IMR-90 (cell line): ENCODE data around the gene USH2A. TPM values are rescaled to one million over a fixed set of nuclear protein-coding genes. Genes with fewer than 3 reads are reported as not detected.

Experiments used
- ATAC-seq: fragments of 200-7000 bp; cut with Tn5 transposase; 2 replicates; pipeline ENCODE4 v1.9.1; 2020; ENCODE audit warnings: low read depth, mild to moderate bottlenecking, moderate library complexity
- BruUV-seq: library from RNA; stranded (reverse); fragments of 400-500 nt; replicated peaks from 2 replicates; lab custom pipeline; 2021; lab: Mats Ljungman, UMichigan
- CTCF ChIA-PET: fragments of 300-600 bp; formaldehyde crosslinking; extraction: SDS; loops from one replicate; lab custom pipeline; 2021; ENCODE audit warnings: antibody characterized with exemption; lab: Yijun Ruan, JAX
- POLR2A ChIA-PET: fragments of 300-600 bp; sonication (Branson Sonifier 250); formaldehyde crosslinking; loops from one replicate; lab custom pipeline; 2022; ENCODE audit warnings: antibody characterized with exemption; ENCODE audit not compliant: unreplicated experiment; lab: Charles Lee
- DNase-seq: peaks from one replicate; pipeline ENCODE4 v3.0.0; 2013
- H2AFZ ChIP-seq: replicated peaks from 2 replicates; pipeline ENCODE3; 2013; ENCODE audit warnings: low read length, mild to moderate bottlenecking; ENCODE audit not compliant: poor library complexity
- H2AK5ac ChIP-seq: 2 replicates; pipeline ENCODE4 v1.6.1; 2013; ENCODE audit warnings: low read depth, low read length, inconsistent platforms
- H2AK9ac ChIP-seq: replicated peaks from 2 replicates; pipeline ENCODE3; 2013; ENCODE audit warnings: mild to moderate bottlenecking, low read depth, low read length, moderate library complexity; ENCODE audit not compliant: poor library complexity
- H2BK120ac ChIP-seq: 2 replicates; pipeline ENCODE4 v1.6.1; 2013; ENCODE audit warnings: low read depth, low read length, inconsistent platforms
- H2BK15ac ChIP-seq: 3 replicates; pipeline ENCODE4 v1.6.1; 2013; ENCODE audit warnings: low read depth, low read length, inconsistent platforms
- H2BK20ac ChIP-seq: 2 replicates; pipeline ENCODE4 v1.6.1; 2013; ENCODE audit warnings: low read depth, mild to moderate bottlenecking, inconsistent platforms, low read length, moderate library complexity
- H2BK5ac ChIP-seq: 2 replicates; pipeline ENCODE4 v1.6.1; 2013; ENCODE audit warnings: mild to moderate bottlenecking, low read depth, low read length, inconsistent platforms; ENCODE audit not compliant: poor library complexity, severe bottlenecking
- H3K14ac ChIP-seq: replicated peaks from 2 replicates; pipeline ENCODE4 v1.6.1; 2013; ENCODE audit warnings: low read depth, low read length, inconsistent platforms
- H3K18ac ChIP-seq: 2 replicates; pipeline ENCODE4 v1.6.1; 2013; ENCODE audit warnings: low read depth, low read length, control low read depth
- H3K23ac ChIP-seq: 2 replicates; pipeline ENCODE4 v1.6.1; 2013; ENCODE audit warnings: low read depth, low read length, inconsistent platforms
- H3K27ac ChIP-seq: 2 replicates; pipeline ENCODE4 v1.5.1; 2013; ENCODE audit warnings: mild to moderate bottlenecking, control low read depth, low read length; ENCODE audit not compliant: insufficient read depth
- H3K27me3 ChIP-seq: 2 replicates; pipeline ENCODE4 v1.6.1; 2013; ENCODE audit warnings: low read length; ENCODE audit not compliant: control insufficient read depth, insufficient read depth
- H3K36me3 ChIP-seq: 2 replicates; pipeline ENCODE4 v1.6.1; 2013; ENCODE audit warnings: low read length, mixed read lengths; ENCODE audit not compliant: control insufficient read depth, insufficient read depth
- H3K4ac ChIP-seq: 2 replicates; pipeline ENCODE4 v1.6.1; 2013; ENCODE audit warnings: low read depth, low read length, inconsistent platforms
- H3K4me1 ChIP-seq: 2 replicates; pipeline ENCODE4 v1.6.1; 2013; ENCODE audit warnings: low read length, mixed read lengths; ENCODE audit not compliant: control insufficient read depth, insufficient read depth
- H3K4me2 ChIP-seq: 2 replicates; pipeline ENCODE4 v1.6.1; 2013; ENCODE audit warnings: low read depth, mild to moderate bottlenecking, control low read depth, low read length, moderate library complexity
- H3K4me3 ChIP-seq: 2 replicates; pipeline ENCODE4 v1.5.1; 2013; ENCODE audit warnings: low read depth, mild to moderate bottlenecking, control low read depth, low read length, moderate library complexity; ENCODE audit not compliant: insufficient read depth
- H3K56ac ChIP-seq: 2 replicates; pipeline ENCODE4 v1.6.1; 2013; ENCODE audit warnings: low read length, inconsistent platforms; ENCODE audit not compliant: insufficient read depth; ENCODE audit errors: extremely low read depth
- H3K79me1 ChIP-seq, 2 experiments: 2 replicates each; pipeline ENCODE4 v1.6.1; 2013; ENCODE audit warnings: low read length in 2 of 2, inconsistent platforms in 1 of 2, low read depth in 1 of 2
- H3K9ac ChIP-seq: 2 replicates; pipeline ENCODE4 v1.6.1; 2013; ENCODE audit warnings: low read depth, low read length, control low read depth
- H3K9me1 ChIP-seq: 2 replicates; pipeline ENCODE4 v1.6.1; 2013; ENCODE audit warnings: low read length, inconsistent platforms; ENCODE audit not compliant: insufficient read depth
- H3K9me3 ChIP-seq: 2 replicates; pipeline ENCODE4 v1.6.1; 2013; ENCODE audit warnings: low read length; ENCODE audit not compliant: control insufficient read depth, insufficient read depth
- H4K20me1 ChIP-seq: 2 replicates; pipeline ENCODE4 v1.6.1; 2013; ENCODE audit warnings: low read length, inconsistent platforms; ENCODE audit not compliant: insufficient read depth
- H4K5ac ChIP-seq: 2 replicates; pipeline ENCODE4 v1.6.1; 2013; ENCODE audit warnings: mild to moderate bottlenecking, low read depth, low read length, control low read depth
- H4K8ac ChIP-seq, 2 experiments: 2 replicates each; pipeline ENCODE4 v1.6.1; 2013; ENCODE audit warnings: low read depth in 2 of 2, low read length in 2 of 2, control low read depth in 1 of 2, inconsistent platforms in 1 of 2
- H4K91ac ChIP-seq: 2 replicates; pipeline ENCODE4 v1.6.1; 2013; ENCODE audit warnings: low read depth, low read length, inconsistent platforms; ENCODE audit not compliant: insufficient read depth
- CHD1 ChIP-seq: IDR thresholded peaks from 2 replicates; pipeline ENCODE4 v1.6.1; 2012; ENCODE audit warnings: low read depth, low read length, improper control_type of control experiment
- ELK1 ChIP-seq: fragments of 150-350 bp; IDR thresholded peaks from 2 replicates; pipeline ENCODE4 v1.6.1; 2016; ENCODE audit warnings: low read depth, mild to moderate bottlenecking, low read length, moderate library complexity, borderline replicate concordance
- FOS ChIP-seq: fragments of 150-350 bp; IDR thresholded peaks from 2 replicates; pipeline ENCODE4 v1.6.1; 2016; ENCODE audit warnings: low read depth, low read length
- MAFK ChIP-seq: IDR thresholded peaks from 2 replicates; pipeline ENCODE4 v1.6.1; 2012; ENCODE audit warnings: low read depth, low read length, improper control_type of control experiment
- POLR2A ChIP-seq: IDR thresholded peaks from 2 replicates; pipeline ENCODE4 v1.6.1; 2012; ENCODE audit warnings: mild to moderate bottlenecking, low read depth, low read length
- RCOR1 ChIP-seq: IDR thresholded peaks from 2 replicates; pipeline ENCODE4 v1.6.1; 2012; ENCODE audit warnings: mild to moderate bottlenecking, low read length, improper control_type of control experiment; ENCODE audit not compliant: insufficient replicate concordance
- WGBS, 2 experiments: methylation state at CpG; one replicate each; pipeline versions ENCODE4 v1.1.5 to v1.1.7; 2013; ENCODE audit warnings: missing lambda C conversion rate in 2 of 2; ENCODE audit not compliant: insufficient read length in 1 of 2; ENCODE audit errors: extremely low coverage in 2 of 2; 5-methylcytosine and 5-hydroxymethylcytosine counted together
- dilution Hi-C: fragments of 300-500 bp; cut with HindIII; formaldehyde crosslinking; loops from one replicate; pipeline ENCODE4 v1.14.3; 2018; ENCODE audit warnings: low sequenced_read_pairs; ENCODE audit not compliant: unreplicated experiment
- in situ Hi-C: fragments of 300-500 bp; cut with MboI; formaldehyde crosslinking; loops from 3 replicates; pipeline ENCODE4 v1.14.3; 2019; ENCODE audit warnings: low sequenced_read_pairs, inconsistent platforms, mixed read lengths
- intact Hi-C: fragments of 100-400 bp; cut with micrococcal nuclease; formaldehyde crosslinking; loops from 2 replicates; pipeline ENCODE4 v1.10.0; 2022
- polyA plus RNA-seq, 3 experiments: library from polyadenylated mRNA; depleted of rRNA; stranded (reverse); fragments of >200 nt; gene quantifications; 2 replicates each; pipeline ENCODE4 v1.2.3, GENCODE V29; 2012; ENCODE audit warnings: low replicate concordance in 1 of 3
- total RNA-seq: library from RNA; depleted of rRNA; stranded (reverse); fragments of >200 nt; gene quantifications from 2 replicates; pipeline ENCODE4 v1.2.3, GENCODE V29; 2012
- TF ChIP-seq, protein P1 (sequence below): conservative IDR thresholded peaks from 2 replicates; pipeline ENCODE4 v1.5.1; 2012; ENCODE audit warnings: mild to moderate bottlenecking, low read depth, low read length, improper control_type of control experiment

USH2A gene
- total and polyA plus RNA-seq, 2 of the 4 experiments (the other 2 are of a cell fraction), result under 0.01 to 0.02 TPM

DNA sequence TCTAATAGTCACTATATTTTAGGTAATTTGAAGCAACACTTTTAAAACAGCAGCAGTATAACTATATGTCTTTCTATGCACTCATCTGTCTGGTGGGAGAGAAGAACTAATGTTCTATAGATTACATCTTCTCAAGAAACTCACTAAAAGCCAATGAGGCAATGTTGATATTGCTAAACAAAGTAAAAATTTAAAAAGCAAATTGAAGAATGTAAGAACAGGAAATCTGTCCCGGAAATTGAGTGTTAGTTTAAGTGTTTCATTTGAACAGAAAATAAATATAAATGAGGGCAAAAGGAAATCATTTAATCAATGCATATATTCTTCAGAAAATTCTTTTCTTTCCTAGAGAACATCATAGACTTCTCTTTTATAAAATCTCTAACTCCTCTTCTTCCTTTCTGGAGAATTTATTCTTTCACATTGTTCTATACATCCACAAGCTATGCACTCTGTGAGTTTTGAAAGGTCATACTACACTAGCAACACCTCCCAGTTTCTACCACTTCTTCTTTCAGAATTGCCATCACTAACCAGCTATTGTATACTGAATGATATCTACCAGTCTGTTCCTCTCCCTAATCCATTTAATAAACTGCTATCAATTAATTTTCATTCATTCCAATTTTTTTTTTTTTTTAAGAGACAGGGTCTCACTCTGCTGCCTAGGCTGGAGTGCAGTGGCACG lies 153.0 kb downstream of the USH2A start:
- H2BK20ac ChIP-seq, result no peak overlapping the region
- no peak overlapping the region for H4K91ac ChIP-seq
- no peaks in the 10 kb centered on the region for H3K79me1 ChIP-seq
- no peak overlapping the region for H3K18ac ChIP-seq
- no peaks in the 10 kb centered on the region for H3K4me1 ChIP-seq
- H3K9ac ChIP-seq, result no peak overlapping the region
- intact Hi-C loops, result no loop called here
- POLR2A ChIA-PET, result no interaction called here
- no peak overlapping the region for H4K5ac ChIP-seq
- in situ Hi-C loops, result no loop called here
- ATAC-seq, result no peak
- H2AK9ac ChIP-seq, result no peak overlapping the region
- no peak overlapping the region for H3K4ac ChIP-seq
- H2AK5ac ChIP-seq, result no peak overlapping the region
- no peak for DNase-seq
- no peak for TF ChIP-seq FOS
- no peak for TF ChIP-seq CHD1
- TF ChIP-seq, protein P1, sequence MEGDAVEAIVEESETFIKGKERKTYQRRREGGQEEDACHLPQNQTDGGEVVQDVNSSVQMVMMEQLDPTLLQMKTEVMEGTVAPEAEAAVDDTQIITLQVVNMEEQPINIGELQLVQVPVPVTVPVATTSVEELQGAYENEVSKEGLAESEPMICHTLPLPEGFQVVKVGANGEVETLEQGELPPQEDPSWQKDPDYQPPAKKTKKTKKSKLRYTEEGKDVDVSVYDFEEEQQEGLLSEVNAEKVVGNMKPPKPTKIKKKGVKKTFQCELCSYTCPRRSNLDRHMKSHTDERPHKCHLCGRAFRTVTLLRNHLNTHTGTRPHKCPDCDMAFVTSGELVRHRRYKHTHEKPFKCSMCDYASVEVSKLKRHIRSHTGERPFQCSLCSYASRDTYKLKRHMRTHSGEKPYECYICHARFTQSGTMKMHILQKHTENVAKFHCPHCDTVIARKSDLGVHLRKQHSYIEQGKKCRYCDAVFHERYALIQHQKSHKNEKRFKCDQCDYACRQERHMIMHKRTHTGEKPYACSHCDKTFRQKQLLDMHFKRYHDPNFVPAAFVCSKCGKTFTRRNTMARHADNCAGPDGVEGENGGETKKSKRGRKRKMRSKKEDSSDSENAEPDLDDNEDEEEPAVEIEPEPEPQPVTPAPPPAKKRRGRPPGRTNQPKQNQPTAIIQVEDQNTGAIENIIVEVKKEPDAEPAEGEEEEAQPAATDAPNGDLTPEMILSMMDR, result no peak
- TF ChIP-seq ELK1, result no peak
- no peak for TF ChIP-seq POLR2A
- TF ChIP-seq RCOR1, result no peak
- TF ChIP-seq MAFK, result no peak
- no peak overlapping the region for H2BK5ac ChIP-seq
- no peak overlapping the region for H3K14ac ChIP-seq
- no peaks in the 10 kb centered on the region for H3K27me3 ChIP-seq
- H3K56ac ChIP-seq, result no peak overlapping the region
- H3K4me2 ChIP-seq, result no peak overlapping the region
- CTCF ChIA-PET, result interaction anchor here (0.6 kb wide), 1 partner anchor 598 kb away, joined by 5 read pairs; no protein-coding TSS in a partner anchor
- no peak overlapping the region for H2BK15ac ChIP-seq
- H3K9me3 ChIP-seq, result no peaks in the 10 kb centered on the region
- H4K20me1 ChIP-seq, result no peaks in the 10 kb centered on the region
- H4K8ac ChIP-seq, result no peak overlapping the region
- dilution Hi-C loops, result no loop called here
- H3K36me3 ChIP-seq, result no peaks in the 10 kb centered on the region
- no peaks in the 10 kb centered on the region for H3K9me1 ChIP-seq
- H3K27ac ChIP-seq, result no peak overlapping the region
- no peak overlapping the region for H2AFZ ChIP-seq
- H2BK120ac ChIP-seq, result no peak overlapping the region
- no TSS peak for BruUV-seq
- WGBS, 2 experiments, result no CpG with 5 or more reads among the region's 2 CpGs
- H3K4me3 ChIP-seq, result no peak overlapping the region
- H3K23ac ChIP-seq, result no peak overlapping the region
